ENCODE results near the gene SMS.

The SMS gene

DNA sequence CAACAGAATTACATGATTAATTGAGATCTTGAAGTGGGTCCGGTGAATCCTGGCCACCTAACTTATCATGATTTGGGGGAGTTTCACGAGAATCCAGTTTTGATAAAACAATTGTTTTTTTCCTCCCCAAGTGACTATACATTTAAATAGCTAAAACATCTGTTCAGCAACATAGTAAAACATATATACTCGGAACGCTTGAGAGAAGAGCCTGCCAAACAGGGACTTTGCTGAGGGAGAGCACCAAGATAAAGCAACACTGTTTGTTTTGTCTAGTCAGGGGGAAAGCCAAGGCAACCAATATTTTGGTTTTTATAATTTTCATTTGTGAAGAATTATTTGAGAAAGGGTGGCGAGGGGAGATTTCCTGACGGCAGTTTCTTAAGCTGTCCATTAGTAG is 92.0 kb downstream of the SMS start:
- no peaks in the 10 kb centered on the region for H3K27me3 ChIP-seq (ENCODE audit: low read length)
- no peak overlapping the region for H3K27ac ChIP-seq (ENCODE audit: low read depth, low read length)
- H4K20me1 ChIP-seq (ENCODE audit: low read depth, low read length): no peaks in the 10 kb centered on the region
- no peak overlapping the region for H2AFZ ChIP-seq (ENCODE audit: low read depth, low read length, severe bottlenecking)
- no peak overlapping the region for H3K4me2 ChIP-seq (ENCODE audit: low read depth, low read length, poor library complexity, severe bottlenecking)
- no peak for TF ChIP-seq EZH2phosphoT487 (conservative IDR thresholded peaks at IDR 0.05; ENCODE audit: low read length)
- TF ChIP-seq, protein P1, sequence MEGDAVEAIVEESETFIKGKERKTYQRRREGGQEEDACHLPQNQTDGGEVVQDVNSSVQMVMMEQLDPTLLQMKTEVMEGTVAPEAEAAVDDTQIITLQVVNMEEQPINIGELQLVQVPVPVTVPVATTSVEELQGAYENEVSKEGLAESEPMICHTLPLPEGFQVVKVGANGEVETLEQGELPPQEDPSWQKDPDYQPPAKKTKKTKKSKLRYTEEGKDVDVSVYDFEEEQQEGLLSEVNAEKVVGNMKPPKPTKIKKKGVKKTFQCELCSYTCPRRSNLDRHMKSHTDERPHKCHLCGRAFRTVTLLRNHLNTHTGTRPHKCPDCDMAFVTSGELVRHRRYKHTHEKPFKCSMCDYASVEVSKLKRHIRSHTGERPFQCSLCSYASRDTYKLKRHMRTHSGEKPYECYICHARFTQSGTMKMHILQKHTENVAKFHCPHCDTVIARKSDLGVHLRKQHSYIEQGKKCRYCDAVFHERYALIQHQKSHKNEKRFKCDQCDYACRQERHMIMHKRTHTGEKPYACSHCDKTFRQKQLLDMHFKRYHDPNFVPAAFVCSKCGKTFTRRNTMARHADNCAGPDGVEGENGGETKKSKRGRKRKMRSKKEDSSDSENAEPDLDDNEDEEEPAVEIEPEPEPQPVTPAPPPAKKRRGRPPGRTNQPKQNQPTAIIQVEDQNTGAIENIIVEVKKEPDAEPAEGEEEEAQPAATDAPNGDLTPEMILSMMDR (IDR thresholded peaks at IDR 0.05; ENCODE audit: insufficient read depth, low read length, poor library complexity, severe bottlenecking): no peak
- no peak overlapping the region for H3K9ac ChIP-seq (ENCODE audit: low read length)
- no peak overlapping the region for H3K4me3 ChIP-seq (ENCODE audit: insufficient read depth, low read length, poor library complexity, severe bottlenecking)
- no peaks in the 10 kb centered on the region for H3K36me3 ChIP-seq (ENCODE audit: low read length)
- H3F3A ChIP-seq (ENCODE audit: insufficient read depth): no peaks in the 10 kb centered on the region
- H3K9me3 ChIP-seq (ENCODE audit: insufficient read depth, low read length): no peaks in the 10 kb centered on the region
- H3K9me2 ChIP-seq (replicated peaks; ENCODE audit: insufficient read depth, low read length): no peaks in the 10 kb centered on the region
- no peaks in the 10 kb centered on the region for H3K79me2 ChIP-seq (ENCODE audit: insufficient read depth, low read length)

DNA sequence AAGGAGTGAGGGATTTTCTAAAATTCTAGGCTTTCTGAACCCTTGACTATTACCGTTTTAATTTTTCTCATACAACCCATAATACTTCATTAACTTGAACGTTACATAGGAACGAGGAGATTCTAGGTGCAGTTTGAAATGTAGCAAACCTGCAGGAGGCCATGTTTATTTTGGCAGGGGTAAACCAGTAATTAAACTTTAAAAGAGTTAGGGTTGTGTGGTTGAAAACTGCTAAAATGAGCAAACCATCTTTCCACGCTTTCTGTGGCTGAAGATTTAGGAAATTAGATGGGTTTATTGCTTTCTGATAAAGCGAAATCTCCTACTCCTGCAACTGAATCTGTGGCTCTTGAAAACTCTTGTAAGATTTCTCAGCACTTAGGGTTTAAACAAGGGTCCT is 93.3 kb downstream of the SMS start:
- Histone ChIP-seq H3K79me2 (ENCODE audit: insufficient read depth, low read length) (no peaks in the 10 kb centered on the region), H3F3A (ENCODE audit: insufficient read depth) (no peaks in the 10 kb centered on the region), H3K27me3 (ENCODE audit: low read length) (no peaks in the 10 kb centered on the region), H3K9me3 (ENCODE audit: insufficient read depth, low read length) (no peaks in the 10 kb centered on the region), H4K20me1 (ENCODE audit: low read depth, low read length) (no peaks in the 10 kb centered on the region), H3K4me3 (ENCODE audit: insufficient read depth, low read length, poor library complexity, severe bottlenecking) (no peak overlapping the region), H3K36me3 (ENCODE audit: low read length) (no peaks in the 10 kb centered on the region), H2AFZ (ENCODE audit: low read depth, low read length, severe bottlenecking) (no peak overlapping the region), H3K9me2 (replicated peaks; ENCODE audit: insufficient read depth, low read length) (no peaks in the 10 kb centered on the region), H3K4me2 (ENCODE audit: low read depth, low read length, poor library complexity, severe bottlenecking) (no peak overlapping the region), H3K27ac (ENCODE audit: low read depth, low read length) (no peak overlapping the region), H3K9ac (ENCODE audit: low read length) (no peak overlapping the region)
- TF ChIP-seq, protein P1 (IDR thresholded peaks at IDR 0.05; ENCODE audit: insufficient read depth, low read length, poor library complexity, severe bottlenecking): no peak
- TF ChIP-seq EZH2phosphoT487 (conservative IDR thresholded peaks at IDR 0.05; ENCODE audit: low read length): no peak

DNA sequence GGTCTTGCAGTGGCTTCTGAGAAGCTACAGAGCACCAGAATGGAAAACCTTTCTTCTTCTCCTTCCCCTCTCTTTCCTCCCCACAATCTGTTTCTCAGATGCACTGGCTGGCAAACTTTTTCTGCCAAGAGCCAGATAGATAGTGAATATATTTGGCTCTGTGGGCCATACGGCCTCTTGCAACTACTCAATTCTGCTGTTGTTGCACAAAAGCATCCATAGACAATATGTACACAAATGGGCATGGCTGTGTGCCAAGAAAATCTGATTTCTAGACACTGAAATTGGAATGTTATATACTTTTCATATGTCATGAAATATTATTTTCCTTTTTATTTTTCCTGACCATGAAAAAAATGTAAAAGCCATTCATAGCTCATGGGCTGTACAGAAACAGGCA is 94.7 kb downstream of the SMS start:
- Histone ChIP-seq H3K36me3 (ENCODE audit: low read length) (no peaks in the 10 kb centered on the region), H3K27me3 (ENCODE audit: low read length) (no peaks in the 10 kb centered on the region), H3K27ac (ENCODE audit: low read depth, low read length) (no peak overlapping the region), H3F3A (ENCODE audit: insufficient read depth) (no peaks in the 10 kb centered on the region), H3K9me3 (ENCODE audit: insufficient read depth, low read length) (no peaks in the 10 kb centered on the region), H3K9me2 (replicated peaks; ENCODE audit: insufficient read depth, low read length) (no peaks in the 10 kb centered on the region), H3K9ac (ENCODE audit: low read length) (no peak overlapping the region), H4K20me1 (ENCODE audit: low read depth, low read length) (no peaks in the 10 kb centered on the region), H2AFZ (ENCODE audit: low read depth, low read length, severe bottlenecking) (no peak overlapping the region), H3K79me2 (ENCODE audit: insufficient read depth, low read length) (no peaks in the 10 kb centered on the region), H3K4me2 (ENCODE audit: low read depth, low read length, poor library complexity, severe bottlenecking) (no peak overlapping the region), H3K4me3 (ENCODE audit: insufficient read depth, low read length, poor library complexity, severe bottlenecking) (no peak overlapping the region)
- TF ChIP-seq, protein P1 (IDR thresholded peaks at IDR 0.05; ENCODE audit: insufficient read depth, low read length, poor library complexity, severe bottlenecking): no peak
- TF ChIP-seq EZH2phosphoT487 (conservative IDR thresholded peaks at IDR 0.05; ENCODE audit: low read length): no peak
